ENCODE measurements around the gene FBXO34.

Gene FBXO34, protein sequence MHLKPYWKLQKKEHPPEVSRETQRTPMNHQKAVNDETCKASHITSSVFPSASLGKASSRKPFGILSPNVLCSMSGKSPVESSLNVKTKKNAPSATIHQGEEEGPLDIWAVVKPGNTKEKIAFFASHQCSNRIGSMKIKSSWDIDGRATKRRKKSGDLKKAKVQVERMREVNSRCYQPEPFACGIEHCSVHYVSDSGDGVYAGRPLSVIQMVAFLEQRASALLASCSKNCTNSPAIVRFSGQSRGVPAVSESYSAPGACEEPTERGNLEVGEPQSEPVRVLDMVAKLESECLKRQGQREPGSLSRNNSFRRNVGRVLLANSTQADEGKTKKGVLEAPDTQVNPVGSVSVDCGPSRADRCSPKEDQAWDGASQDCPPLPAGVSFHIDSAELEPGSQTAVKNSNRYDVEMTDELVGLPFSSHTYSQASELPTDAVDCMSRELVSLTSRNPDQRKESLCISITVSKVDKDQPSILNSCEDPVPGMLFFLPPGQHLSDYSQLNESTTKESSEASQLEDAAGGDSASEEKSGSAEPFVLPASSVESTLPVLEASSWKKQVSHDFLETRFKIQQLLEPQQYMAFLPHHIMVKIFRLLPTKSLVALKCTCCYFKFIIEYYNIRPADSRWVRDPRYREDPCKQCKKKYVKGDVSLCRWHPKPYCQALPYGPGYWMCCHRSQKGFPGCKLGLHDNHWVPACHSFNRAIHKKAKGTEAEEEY

DNA sequence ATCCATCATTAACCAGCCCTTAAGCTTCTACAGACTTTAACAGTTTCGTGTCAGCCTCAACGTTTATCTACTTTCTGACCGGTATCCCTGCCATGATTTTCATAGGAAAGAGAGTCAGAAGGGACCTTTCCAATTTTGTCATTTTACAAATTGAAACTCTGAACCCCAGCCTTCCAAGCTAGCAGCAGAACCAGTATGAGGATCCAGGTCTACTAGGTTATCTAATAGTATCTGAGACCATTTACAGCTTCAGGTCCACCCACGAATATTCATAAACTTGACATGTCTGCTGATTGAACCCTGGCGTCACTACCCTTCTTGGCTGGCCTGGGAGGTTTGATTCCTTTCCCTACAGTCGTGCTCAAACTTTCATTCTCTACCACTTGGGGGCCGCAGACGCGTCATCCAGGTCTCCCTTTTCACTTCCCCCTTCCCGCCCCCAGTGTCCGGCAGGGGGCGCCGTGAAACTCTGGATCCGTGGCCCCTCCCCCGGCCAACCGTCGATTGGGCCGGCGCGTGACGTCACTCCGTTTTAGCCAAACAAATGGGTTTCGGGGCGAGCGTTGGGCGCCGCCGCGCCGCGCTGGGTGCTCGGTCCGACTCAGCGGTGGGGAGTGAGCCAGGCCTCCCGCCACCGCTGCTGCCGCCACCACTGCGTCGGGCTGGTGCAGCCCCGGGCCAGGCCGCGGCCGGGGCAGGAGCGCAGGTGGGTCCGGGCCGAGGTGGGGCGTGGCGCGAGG, at the start of gene FBXO34:
Gene FBXO34, plus strand, starts transcription at position 590 of the 740 bp plus-strand sequence. CDS start 78,970 bp downstream, outside the sequence.
- TF ChIP-seq, protein P1, sequence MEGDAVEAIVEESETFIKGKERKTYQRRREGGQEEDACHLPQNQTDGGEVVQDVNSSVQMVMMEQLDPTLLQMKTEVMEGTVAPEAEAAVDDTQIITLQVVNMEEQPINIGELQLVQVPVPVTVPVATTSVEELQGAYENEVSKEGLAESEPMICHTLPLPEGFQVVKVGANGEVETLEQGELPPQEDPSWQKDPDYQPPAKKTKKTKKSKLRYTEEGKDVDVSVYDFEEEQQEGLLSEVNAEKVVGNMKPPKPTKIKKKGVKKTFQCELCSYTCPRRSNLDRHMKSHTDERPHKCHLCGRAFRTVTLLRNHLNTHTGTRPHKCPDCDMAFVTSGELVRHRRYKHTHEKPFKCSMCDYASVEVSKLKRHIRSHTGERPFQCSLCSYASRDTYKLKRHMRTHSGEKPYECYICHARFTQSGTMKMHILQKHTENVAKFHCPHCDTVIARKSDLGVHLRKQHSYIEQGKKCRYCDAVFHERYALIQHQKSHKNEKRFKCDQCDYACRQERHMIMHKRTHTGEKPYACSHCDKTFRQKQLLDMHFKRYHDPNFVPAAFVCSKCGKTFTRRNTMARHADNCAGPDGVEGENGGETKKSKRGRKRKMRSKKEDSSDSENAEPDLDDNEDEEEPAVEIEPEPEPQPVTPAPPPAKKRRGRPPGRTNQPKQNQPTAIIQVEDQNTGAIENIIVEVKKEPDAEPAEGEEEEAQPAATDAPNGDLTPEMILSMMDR (IDR thresholded peaks at IDR 0.05; ENCODE audit: control extremely low read depth, extremely low read depth, low read depth, missing control alignments) = peak; percentile 99
- ChIA-PET POLR2A (no interaction called here), CTCF (interaction anchor here (0.6 to 3.0 kb wide), 38 partner anchors 8 to 310 kb away, joined by 3 to 56 read pairs (median 4); no protein-coding TSS in a partner anchor)
- DNase-seq (ENCODE audit: extremely low spot score) = peak; percentile 96

DNA sequence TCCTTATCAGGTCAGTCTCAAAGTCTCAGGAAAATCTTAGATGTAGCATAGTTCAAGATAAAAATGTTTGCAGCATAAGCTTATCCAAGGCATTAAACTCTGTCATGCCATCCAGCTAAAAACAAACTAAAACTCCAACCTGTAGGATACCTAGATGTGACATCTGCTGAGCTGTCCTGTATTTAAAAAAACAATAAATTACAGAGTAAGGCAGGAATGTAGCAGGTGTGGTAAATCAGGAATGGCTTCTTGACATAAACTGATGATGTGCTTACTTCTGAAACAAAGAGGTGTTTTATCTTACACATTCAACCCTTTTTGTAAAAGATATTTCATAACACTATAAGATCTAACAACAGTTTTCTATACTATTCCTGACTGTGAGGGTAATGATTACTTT, 49.3 kb upstream of the FBXO34 start:
- ChIA-PET POLR2A (no interaction called here), CTCF (interaction anchor here (0.9 kb wide), 1 partner anchor 9 kb away, joined by 4 read pairs; no protein-coding TSS in a partner anchor)
- TF ChIP-seq, protein P1 (IDR thresholded peaks at IDR 0.05; ENCODE audit: control extremely low read depth, extremely low read depth, low read depth, missing control alignments) = no peak
- no peak for DNase-seq (ENCODE audit: extremely low spot score)

DNA sequence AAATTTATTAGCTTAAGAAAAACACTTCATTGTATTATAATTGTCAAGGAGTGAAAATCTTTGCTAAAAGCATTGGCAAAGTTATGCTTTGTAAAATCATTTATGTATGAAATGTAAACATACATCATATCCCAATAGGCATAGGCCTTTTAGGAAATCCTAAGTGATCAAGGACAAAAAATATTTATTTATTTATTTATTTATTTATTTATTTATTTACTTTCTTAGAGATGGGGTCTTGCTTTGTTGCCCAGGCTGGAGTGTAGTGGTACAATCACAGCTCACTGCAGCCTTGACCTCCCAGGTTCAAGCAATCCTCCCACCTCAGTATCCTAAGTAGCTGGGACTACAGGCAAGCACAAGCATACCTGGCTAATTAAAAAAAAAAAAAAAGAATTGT, 47.9 kb upstream of the FBXO34 start:
- CTCF ChIA-PET = interaction anchor here (1.0 to 1.1 kb wide), 2 partner anchors 23 to 47 kb away, joined by 3 read pairs; no protein-coding TSS in a partner anchor
- TF ChIP-seq, protein P1 (IDR thresholded peaks at IDR 0.05; ENCODE audit: control extremely low read depth, extremely low read depth, low read depth, missing control alignments) = no peak
- POLR2A ChIA-PET = no interaction called here
- DNase-seq (ENCODE audit: extremely low spot score) = no peak

DNA sequence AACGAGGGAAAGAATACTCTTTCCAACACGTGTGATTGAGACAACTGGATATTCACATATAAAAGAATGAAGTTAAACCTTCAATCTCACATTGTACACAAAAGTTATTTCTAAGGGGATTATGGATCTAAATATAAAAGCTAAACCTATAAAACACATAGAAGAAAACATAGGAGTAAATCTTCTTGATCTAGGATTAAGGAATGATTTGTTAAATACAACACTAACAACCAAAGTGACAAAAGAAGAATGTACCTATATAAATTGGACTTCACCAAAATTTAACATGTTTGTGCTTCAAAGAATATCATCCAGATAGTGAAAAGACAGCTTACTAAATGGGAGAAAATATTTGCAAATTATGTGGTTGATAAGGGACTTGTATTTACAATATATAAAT, 43.0 kb upstream of the FBXO34 start:
- CTCF ChIA-PET = interaction anchor here (0.7 kb wide), 1 partner anchor 18 kb away, joined by 6 read pairs; no protein-coding TSS in a partner anchor
- POLR2A ChIA-PET = no interaction called here
- DNase-seq (ENCODE audit: extremely low spot score) = no peak
- TF ChIP-seq, protein P1 (IDR thresholded peaks at IDR 0.05; ENCODE audit: control extremely low read depth, extremely low read depth, low read depth, missing control alignments) = no peak

DNA sequence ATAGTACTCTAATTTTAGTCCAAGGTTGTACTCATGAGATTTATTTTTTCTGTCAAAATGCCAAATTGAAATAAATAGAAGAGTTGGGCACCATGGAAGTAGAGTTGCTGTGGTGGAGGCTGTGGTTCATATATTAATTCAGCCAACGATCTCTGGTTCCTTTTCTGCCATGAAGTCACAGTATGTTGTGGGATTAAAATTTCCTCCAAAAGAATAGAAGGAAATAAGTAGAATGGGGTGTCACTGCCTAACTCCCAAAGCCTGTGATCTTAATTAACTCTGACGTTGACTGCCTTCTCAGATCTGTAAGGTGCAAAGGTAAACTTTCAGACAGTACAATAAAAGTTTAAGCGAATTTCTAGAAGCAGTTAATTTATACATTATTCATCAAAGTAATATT, 37.6 kb upstream of the FBXO34 start:
- TF ChIP-seq, protein P1 (IDR thresholded peaks at IDR 0.05; ENCODE audit: control extremely low read depth, extremely low read depth, low read depth, missing control alignments) = no peak
- CTCF ChIA-PET = interaction anchor here (0.6 to 0.9 kb wide), 2 partner anchors 13 to 16 kb away, joined by 3 to 4 read pairs; no protein-coding TSS in a partner anchor
- no peak for DNase-seq (ENCODE audit: extremely low spot score)
- POLR2A ChIA-PET = no interaction called here
